Measurements from ENCODE around the gene RNF31.
"Not testable (repeated sequence)": the region's sequence is repeated elsewhere in the genome, so short reads cannot be mapped to it uniquely, and the experiment has no call there.

Gene RNF31

DNA sequence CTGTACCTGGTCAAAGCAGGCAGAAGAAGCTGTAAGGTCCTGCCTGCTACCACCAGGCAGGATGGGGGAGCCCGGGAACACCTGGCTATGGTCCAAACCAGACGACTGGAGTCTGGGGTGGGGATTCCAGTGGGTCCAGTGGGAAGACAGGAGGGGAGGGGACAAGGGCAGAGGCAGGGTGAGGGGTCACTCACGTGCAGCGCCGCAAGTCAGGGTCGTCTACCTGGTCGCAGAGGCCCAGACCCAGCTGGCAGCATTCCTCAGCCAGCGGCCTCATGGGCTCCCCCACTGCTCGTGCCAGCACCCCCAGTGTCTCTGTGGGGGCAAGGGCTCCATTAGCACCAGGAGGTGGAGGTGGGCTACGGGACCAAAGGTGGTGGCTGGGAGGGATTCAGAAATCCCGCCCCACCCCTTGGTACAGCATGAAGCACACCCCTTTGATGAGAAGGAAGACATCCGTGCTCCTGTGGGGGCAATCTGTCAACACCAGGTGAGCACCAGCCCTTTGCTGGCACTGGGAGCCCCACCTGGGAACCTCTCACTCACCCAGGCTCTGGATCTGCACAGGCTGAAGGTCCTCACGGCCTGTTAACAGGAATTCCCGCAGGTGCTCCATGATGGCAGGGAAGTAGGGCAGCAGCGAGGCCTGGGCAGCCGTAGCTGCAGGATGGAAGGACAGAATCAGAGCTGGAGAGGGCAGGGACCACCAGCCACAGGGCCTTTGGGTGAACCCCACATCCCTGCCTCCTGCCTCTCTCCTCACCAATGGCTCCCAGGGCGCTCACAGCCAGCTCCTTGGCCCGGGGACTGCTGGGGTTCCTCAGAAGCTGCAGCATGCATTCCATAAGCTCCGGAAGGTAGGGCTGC is 37.0 kb downstream of the RNF31 start:
- no peak for DNase-seq

DNA sequence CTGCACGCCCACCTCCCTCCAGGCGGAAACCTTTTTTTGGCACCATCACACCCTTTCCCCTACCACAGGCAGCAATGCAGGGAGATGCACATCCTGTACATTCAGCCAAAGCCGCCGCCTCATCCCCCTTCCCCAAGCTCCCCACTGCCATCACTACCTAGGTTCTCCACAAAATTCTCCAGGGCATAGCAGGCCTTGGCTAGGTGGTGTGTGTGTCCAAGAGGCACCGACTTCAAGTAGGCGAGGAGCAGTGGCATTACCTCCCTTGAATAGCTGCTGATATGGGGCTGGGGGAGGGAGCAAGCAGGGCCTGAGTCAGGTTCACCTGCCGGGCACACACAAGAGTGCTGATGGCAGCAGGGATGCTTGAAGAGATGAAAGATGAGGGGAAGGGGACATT is 37.7 kb downstream of the RNF31 start:
- DNase-seq: no peak

DNA sequence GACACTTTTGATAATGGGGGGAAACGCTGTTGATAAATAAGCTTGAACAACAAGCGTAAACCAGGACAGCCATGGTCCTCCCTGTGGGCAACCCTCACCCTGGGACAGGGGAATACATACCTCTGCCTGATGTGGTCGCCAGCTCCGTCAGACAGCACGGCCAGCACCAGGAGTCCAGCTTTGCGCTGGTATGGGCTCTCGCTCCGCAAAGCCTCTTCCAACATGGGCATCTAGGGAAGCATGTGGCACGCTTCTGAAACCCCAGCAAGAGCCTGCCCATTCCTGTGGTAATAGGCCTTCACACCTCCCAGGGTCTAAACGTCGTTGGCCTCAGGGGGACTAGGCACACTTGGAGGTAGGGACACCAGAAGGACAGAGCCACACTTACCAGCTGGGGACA is 38.4 kb downstream of the RNF31 start:
- no peak for DNase-seq

DNA sequence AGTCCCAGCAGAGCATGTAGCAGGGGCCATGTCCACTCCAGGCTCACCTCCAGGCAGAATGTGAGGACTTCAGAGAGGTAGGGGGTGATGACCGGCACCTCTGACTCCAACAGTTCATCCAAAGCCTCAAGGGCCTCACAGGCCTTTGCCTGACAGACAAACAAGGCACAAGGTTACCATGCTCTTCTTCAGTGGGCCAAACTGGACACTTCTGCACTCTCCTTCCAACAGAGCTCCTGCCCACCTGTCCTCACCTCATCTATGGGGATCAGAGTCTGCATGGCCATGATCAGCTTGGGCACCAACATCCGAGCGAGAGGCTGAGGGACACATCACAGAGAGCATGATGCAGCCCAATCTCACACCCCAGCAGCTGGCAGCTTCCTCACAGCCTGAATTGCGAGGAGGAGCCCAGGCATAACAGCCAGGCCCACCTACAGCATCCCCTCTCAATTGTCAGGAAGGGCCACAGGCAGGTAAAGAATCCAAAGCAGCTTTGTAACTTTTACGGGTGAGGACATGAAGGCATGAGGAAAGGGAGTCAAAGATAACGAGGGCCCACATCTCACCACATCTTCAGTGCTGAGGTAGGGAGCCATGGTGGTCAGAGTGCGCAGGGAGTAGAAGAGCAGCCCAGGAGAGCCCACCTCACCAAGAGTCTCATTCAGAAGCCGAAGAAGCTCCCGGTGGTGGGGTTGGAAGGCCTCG is 39.7 kb downstream of the RNF31 start:
- no peak for DNase-seq

DNA sequence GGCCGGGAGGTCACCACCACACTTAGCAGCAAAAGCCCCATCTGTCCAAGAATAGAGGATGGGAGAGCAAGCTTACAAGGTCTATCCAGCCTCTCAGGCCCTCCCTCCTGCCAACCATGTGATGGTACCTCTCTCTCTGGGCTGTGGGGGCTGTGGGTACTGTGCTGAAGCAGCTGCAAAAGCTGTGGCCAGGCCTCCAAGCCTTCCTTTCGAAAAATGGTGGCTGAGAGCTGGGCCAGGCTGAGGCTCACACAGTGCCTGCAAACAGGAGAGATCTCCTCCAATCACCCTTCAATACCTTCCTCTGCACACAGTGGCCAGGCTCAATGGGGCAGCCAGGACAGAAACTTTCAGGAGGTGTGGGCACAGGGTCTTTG is 40.2 kb downstream of the RNF31 start:
- DNase-seq: no peak

DNA sequence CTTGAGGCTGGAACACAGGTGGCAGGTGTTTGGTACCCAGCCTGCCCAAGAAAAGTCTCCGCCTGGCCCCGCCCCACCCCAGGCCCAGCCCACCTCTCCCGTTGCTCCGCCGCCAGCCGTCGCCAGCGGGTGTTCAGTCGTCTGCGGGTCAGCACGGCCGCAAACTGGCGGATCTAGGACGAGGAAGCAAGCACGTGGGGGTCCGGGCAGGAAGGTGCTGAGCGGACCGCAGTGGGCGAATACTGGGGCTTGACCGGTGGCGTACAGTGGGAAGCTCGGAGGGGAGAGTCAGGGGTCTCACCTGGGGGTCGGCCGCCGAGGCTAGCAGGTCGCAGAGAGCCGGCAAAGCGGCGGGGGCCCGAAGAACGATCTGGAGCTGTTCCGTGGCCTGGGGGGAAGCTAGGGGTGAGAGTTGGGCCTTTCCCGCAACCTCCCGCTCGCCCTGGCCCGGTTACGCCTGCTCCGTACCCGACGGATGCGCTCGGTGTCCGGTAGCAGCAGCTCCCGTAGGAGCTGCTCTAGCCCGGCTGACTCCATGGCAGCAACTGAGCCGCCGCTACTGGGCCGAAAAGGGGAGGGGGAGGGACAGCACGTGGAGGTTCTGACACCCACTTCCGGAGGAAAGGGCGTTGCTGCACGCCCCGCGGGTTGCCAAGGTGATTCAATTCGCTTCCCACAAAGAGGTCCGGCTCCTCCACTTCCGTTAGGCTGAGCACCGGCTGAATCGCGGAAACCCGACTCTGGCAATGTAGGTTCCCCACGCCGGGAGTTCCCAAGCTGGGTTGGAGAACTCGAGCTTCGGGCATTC is 41.2 kb downstream of the RNF31 start, which contains the start of gene IPO4:
IPO4 (minus strand) TSS at position 566 of the 808 bp plus-strand sequence; CDS start at position 537, 29 bp downstream.
- DNase-seq: peak; percentile 95

DNA sequence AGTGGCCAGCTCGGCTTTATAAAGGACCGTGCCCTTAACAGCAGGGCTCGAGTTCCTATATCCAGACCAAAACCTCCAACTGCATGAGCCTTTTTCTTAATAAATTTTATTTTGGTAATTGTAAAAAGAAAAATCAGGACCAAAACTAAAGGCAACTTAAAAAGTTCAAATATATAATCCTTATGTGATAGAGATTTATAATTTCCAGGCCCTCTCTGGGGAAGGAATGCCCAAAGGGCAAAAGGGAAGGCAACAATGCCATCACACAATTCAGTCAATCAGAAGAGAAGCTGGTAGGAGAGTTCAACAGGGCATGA is 41.7 kb downstream of the RNF31 start:
- DNase-seq: no peak

DNA sequence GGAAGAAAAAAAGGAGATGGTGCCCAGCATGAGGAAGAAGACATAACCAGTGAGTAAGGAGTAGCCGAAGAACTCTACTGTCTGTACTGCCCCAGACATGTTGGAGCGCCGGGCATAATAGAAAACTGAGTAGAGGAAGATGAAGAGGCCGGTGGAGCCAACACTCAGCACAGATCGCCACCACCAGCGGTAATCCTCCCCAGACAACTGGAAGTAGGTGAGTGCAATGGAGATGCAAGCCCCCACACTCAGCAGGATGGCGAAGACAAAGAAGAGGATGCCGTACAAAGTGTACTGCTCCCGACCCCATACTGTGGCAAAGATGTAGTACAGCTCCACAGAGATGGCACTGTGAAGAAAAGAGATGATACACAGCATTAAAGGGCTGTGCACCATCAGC is 42.2 kb downstream of the RNF31 start:
- DNase-seq: no peak

DNA sequence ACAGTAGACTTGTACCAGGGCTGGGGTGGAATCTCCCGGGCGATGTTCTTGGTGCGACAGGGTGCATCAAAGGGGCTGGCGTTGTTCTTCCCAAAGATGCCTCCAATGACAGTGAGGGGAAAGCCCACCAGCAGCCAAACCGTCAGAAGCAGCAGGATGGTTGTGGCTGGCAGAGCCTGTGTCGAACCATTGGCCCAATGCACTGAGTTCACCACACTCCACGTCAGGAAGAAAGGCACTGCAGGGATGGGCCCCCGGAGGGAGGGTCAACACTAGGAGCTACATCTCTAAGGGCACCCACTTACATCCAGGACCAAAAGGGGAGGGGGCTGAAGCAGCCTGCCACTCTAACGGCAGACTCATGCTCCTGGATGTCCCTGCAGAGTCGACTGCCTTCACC is 43.1 kb downstream of the RNF31 start:
- no peak for DNase-seq

DNA sequence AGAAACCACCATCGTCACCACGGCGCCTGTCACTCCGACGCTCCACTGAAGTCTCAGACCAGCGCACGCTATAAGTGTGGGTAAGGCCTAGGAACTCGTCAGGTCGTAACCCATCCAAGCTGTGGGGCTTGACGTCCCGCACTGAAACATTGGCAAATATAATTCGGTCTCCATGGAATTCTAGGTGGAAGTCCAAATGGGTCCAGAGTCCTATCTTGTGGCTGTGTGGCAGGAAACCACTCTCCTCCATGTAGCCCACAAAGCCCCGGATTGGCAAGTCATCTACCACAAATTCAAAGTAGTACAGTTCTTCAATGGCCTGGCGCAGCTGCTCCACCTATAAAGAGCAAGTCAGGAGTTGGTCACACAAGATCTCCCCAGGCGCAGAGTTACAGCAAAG is 45.6 kb downstream of the RNF31 start:
- DNase-seq: no peak

DNA sequence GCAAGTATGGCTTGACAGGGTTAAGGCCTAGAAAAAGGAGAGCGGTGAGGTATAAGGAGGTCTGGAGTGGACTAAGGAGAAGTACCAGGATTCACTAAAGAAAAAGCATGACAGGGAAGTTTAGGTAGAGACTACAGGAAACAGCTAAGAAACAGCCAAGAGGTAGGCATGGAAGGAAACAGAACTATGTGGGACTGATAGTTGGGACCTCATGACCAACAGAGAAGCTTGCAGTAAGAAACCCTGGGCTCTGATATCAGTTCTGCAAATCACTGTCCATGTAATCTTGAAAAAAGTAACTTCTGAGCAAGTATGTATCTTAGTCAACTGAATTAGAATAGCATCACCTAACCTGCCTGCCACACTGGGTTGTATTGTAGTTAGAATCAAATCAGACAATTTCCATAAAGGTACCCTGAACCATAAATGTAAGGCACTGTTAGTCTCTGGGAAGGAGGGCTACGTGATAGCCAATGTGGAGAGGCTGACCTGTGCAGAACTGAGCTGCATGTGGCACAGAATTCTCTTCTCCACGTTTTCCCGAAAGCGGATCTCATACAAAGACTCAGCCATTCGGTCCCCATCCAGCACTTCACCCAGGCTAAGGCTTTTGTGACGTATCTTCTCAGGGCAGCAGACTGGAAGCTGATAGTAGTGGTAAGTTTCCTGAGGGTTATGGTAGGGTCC is 47.0 kb downstream of the RNF31 start:
- DNase-seq: no peak

DNA sequence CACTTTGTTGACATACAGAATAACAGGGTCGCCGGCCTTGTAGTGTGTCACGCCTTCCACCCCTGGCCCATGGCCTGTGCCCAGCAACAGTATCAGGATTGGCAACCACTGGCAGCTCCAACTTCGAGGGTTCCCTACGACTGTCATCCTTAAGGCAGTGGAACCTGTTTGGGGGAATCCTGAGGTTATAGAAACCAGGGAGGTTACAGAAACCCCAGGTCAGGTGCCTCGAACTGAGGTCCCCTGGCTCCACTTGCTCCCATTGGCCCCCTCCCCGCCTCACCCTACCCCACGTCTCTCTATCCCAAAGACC is 47.5 kb downstream of the RNF31 start:
- no peak for DNase-seq

DNA sequence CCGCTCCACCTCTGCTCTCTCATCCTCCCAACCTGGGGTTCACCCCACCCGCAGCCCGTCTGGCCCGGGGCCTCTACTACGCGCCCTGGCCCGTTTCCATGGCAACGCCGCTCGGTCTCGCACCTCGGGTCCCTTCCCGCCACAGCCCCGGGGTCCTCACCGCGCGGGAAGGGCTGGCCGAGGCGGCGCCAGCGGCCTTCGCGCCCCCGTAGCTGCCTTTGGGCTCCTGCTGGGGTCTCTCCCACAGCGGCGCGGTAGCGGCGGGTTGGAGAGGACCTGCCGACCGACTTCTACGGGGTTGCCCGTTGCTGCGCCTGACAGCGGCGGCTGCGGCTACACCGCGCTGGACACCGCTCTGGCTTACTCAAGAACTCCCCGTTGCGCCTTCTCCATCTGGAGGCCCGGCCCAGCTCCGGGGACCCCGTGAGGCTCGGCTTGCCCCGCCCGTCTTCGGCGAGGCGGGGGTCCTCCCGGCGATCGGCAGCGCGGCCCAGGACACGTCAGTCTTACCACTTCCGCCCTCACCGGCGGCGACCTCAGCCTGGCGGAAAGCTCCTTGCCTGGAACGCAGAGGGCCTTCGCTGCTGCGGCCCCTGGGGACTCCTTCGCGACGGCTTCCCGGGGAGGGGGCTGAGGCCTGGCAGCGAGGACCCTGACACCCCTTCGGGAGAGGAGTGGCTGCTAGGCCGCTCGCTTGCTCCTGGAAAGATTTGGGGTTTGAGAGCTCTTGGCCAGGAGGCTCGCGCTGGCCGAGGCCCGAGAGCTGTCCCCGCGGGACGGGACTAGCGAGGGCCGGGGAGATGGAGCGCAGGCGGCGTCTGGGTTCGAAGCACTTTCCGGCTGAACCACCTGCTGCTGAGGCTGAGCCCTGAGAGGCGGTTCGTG is 48.1 kb downstream of the RNF31 start, which contains the start of gene TM9SF1:
TM9SF1 (minus strand) TSS at position 256 of the 885 bp plus-strand sequence. CDS start 422 bp downstream, outside the sequence.
- peak; percentile 88 for DNase-seq

DNA sequence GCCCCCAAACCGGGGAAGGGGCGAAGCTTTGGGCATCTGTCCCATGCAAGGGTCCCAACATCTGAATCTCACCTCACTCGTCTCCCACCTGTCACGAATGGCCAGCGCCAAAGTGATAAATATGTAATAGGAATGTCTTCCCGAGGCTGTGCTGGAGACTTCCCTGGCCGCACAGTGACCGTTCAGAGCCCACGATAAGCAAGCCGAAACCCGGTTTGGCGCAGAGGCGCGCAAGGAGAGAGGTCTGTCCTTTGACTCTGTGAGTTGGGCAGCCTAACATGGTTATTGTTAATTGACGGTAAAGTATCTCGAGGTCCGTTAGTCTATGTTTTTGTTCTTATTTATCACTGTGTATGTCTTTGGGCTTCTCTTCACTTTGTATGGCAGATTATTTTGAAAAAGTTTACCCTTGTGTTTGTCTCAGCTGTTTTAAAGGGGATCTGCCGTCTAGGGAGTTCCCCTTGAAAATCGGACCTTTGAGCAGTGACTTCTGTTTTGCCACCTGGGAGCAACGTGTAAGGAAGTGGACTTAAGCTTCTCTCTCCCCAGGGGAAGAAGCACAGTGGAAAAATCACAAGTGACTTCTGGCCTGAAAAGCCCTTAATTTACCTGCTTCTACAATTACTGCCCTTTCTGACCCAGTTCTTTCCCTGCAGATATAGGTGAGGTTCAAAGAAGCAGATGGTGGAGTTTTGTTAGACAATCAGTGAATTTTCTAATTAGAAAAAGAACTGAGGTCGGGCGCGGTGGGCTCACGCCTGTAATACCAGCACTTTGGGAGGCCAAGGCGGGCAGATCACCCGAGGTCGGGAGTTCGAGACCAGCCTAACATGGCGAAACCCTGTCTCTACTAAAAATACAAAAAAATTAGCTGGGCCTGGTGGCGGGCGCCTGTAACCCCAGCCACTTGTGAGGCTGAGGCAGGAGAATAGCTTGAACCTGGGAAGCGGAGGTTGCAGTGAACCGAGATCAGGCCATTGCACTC is 49.1 kb downstream of the RNF31 start:
- DNase-seq: no peak

DNA sequence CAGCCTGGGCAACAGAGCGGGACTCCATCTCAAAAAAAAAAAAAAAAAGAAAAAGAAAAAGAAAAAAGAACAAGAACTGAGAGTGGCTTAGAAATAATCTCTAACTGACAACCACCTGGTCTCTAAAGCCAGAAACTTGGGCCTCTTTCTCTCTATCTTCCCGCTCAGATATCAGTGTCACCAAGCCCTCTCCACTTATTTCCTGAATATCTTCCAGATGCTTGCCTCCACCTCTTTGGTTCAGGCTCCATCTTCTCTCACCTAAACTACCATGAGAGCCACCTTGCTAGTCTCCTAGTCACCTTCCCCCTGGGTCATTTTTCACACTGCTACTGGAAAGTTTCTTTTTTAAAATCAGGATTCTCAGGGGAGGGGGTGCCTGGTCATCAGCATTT is 49.8 kb downstream of the RNF31 start:
- no peak for DNase-seq

DNA sequence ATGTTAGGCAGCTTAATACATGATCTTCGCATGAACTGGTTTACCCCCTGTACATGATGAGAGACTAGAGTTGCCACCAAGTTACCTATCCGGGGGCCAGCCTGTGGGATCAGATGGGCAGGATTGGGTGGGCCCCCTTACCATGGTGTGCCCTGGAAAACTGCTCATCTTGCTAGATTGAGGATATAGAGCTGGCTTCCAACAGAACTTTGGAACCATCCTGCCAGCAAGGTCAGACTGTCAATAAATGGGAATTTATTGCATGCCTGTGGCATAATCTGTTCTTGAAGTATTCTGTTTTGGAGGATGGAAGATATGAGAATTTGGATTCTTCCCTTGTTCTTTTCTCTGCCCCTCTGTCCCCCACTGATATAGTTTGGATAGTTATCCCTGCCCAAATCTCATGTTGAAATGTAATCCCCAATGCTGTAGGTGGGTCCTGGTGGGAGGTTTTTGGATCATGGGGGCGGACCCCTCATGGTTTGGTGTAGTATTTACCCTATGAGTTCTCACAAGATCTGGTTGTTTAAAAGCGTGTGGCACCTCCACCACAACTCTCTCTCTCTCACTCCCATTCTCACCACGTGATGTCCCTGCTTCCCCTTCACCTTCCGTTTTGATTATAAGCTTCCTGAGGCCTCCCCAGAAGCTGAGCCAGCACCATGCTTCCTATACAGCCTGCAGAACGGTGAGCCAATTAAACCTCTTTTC is 51.7 kb downstream of the RNF31 start:
- no peak for DNase-seq

DNA sequence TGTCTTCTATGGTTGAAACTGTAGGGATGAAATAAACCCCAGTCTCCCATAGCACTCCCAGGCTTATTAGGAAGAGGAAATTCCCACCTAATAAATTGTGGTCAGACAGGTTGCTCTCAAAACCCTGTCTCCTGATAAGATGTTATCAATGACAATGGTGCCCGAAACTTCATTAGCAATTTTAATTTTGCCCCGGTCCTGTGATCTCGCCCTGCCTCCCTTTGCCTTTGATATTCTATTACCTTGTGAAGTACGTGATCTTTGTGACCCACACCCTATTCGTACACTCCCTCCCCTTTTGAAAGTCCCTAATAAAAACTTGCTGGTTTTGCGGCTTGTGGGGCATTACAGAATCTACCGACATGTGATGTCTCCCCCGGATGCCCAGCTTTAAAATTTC is 55.2 kb downstream of the RNF31 start:
- not testable (repeated sequence) for DNase-seq

DNA sequence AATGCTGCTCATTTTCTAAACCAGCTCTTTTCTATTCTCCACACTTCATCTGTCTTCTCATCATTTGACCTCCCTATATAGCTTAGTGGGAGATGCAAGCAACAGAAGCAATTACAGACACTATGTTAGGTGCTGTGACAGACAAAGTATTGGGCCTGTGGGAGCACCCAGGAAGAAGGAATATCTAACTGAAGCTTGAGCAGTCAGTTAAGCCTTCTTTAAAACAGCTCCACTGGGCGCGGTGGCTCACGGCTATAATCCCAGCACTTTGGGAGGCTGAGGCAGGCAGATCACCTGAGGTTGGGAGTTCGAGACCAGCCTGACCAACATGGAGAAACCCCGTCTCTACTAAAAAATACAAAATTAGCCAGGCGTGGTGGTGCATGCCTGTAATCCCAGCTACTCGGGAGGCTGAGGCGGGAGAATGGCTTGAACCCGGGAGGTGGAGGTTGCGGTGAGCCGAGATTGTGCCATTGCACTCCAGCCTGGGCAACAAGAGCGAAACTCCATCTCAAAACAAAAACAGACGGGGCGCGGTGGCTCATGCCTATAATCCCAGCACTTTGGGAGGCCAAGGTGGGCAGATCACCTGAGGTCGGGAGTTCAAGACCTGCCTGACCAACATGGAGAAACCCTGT is 56.1 kb downstream of the RNF31 start:
- DNase-seq: not testable (repeated sequence)
